HG03571 (cell line): ENCODE measurements around the gene EFCAB5.
"Not testable (repeated sequence)": the region's sequence is repeated elsewhere in the genome, so short reads cannot be mapped to it uniquely, and the experiment has no call there.

Experiments used
- ATAC-seq: cut with Tn5 transposase; IDR thresholded peaks from one replicate; pipeline ENCODE4 v1.9.1; 2021; ENCODE audit not compliant: unreplicated experiment

EFCAB5 gene

GRCh38 chr17:29941334-29941733 lies at the start of gene EFCAB5:
TSS of gene EFCAB5 (plus strand) at chr17:29941634. CDS start at chr17:29941797, 163 bp downstream.
- ATAC-seq = no peak

GRCh38 chr17:29892201-29892600 lies 49.2 kb upstream of the EFCAB5 start:
- ATAC-seq = no peak

GRCh38 chr17:29897136-29897535 lies 44.3 kb upstream of the EFCAB5 start:
- not testable (repeated sequence) for ATAC-seq

- no peak for ATAC-seq
Observed at GRCh38 chr17:29903471-29903870, 38.0 kb upstream of the EFCAB5 start.

- no peak for ATAC-seq
Observed at GRCh38 chr17:29905086-29905878, 36.2 kb upstream of the EFCAB5 start.

GRCh38 chr17:29905879-29906167 lies 35.6 kb upstream of the EFCAB5 start:
- no peak for ATAC-seq

- no peak for ATAC-seq
Observed at GRCh38 chr17:29906969-29907368, 34.5 kb upstream of the EFCAB5 start.

GRCh38 chr17:29909236-29910003 lies 32.0 kb upstream of the EFCAB5 start:
- no peak for ATAC-seq

- no peak for ATAC-seq
Observed at GRCh38 chr17:29911641-29912177, 29.7 kb upstream of the EFCAB5 start.

- no peak for ATAC-seq
Observed at GRCh38 chr17:29914819-29915537, 26.5 kb upstream of the EFCAB5 start.

- ATAC-seq = no peak
Observed at GRCh38 chr17:29918016-29918415, 23.4 kb upstream of the EFCAB5 start.

GRCh38 chr17:29918922-29919856 lies 22.2 kb upstream of the EFCAB5 start:
- ATAC-seq = no peak

GRCh38 chr17:29924786-29925185 lies 16.6 kb upstream of the EFCAB5 start:
- ATAC-seq = no peak

GRCh38 chr17:29927546-29927945 lies 13.9 kb upstream of the EFCAB5 start:
- no peak for ATAC-seq

- ATAC-seq = no peak
Observed at GRCh38 chr17:29929006-29929532, 12.4 kb upstream of the EFCAB5 start.

GRCh38 chr17:29929533-29930408 lies 11.7 kb upstream of the EFCAB5 start, which contains the start of gene SSH2:
TSS of gene SSH2 (minus strand) at chr17:29930228. CDS start at chr17:29930000, 228 bp downstream.
- peak; percentile 56 for ATAC-seq

- ATAC-seq = no peak
Observed at GRCh38 chr17:29930409-29931010, 10.9 kb upstream of the EFCAB5 start.

GRCh38 chr17:29931231-29931932 lies 10.1 kb upstream of the EFCAB5 start:
- peak; percentile 51 for ATAC-seq
